ENCODE data around the gene RAPGEF4. TPM values are rescaled to one million over a fixed set of nuclear protein-coding genes. Genes with fewer than 3 reads are reported as not detected.

RAPGEF4 gene
- total and polyA plus RNA-seq, 2 donors (not counting 1 experiment from before 2014, with no cell fraction given): 0.22 to 0.30 TPM

DNA sequence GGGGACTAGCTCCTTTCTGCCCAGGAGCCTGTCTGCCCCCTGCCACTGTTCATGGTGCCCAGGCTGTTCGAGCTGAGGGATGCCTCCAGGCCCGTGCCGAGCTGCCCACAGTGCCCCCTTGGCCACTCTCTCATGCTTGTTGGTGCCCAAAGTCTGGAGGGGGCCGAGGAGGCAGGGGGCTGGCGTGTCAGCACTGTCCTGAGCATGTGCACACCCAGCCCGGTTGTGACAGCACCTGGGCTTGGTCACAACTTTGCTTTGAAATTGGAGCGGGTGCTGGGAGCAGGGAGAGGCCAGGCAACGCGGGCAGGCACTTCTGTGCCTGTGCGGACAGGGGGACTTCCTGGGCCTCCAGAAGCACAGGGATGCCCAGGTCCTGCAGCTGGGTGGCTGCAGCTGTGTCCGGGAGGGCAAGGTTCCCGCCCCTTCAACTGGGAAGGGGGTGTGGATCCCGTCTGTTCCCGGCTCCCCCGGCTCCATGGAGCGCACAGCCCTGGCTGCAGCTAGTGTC is 22.2 kb upstream of the RAPGEF4 start:
- peaks cover 0 to 10% (median 0%) of the 10 kb centered on the region in 3 donors for H3K9me3 ChIP-seq (ENCODE audit: control extremely low read depth in 1 of 3, control insufficient read depth in 2 of 3, insufficient read depth in 1 of 3, low read length in 2 of 3)

DNA sequence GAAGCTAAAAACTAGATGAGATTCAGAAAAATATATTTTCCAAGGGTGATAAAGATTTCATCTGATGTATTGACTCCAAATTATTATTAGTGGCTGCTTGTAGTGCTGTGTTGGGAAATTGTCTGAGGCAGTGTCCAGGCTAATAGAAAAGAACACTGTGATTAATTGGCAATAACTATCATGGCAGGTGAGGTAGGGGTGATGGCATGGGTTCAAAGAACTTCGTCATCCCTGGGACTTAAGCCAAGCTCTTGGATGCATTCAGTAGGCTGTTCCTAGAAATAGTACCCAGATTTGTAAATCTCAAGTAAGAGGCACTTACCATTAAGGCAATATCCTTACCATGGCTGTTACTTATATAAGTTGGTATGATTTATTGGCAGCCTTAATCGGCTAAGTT is 13.2 kb upstream of the RAPGEF4 start:
- TF ChIP-seq EZH2 (IDR thresholded peaks at IDR 0.05; ENCODE audit: borderline replicate concordance, insufficient read depth, low read depth, low read length, poor library complexity, severe bottlenecking) (no peak), CTCF (IDR thresholded peaks at IDR 0.05) (no peak)
- no peaks in the 10 kb centered on the region for H3K4me1 Mint-ChIP-seq
- H3K27me3 ChIP-seq (replicated peaks in 1 of 4; ENCODE audit: control extremely low read depth in 1 of 4, control insufficient read depth in 3 of 4, insufficient read depth in 4 of 4, low read length in 3 of 4): no peaks in the 10 kb centered on the region
- H2AFZ ChIP-seq (ENCODE audit: insufficient read depth, low read depth, low read length, poor library complexity, severe bottlenecking): no peak overlapping the region
- no peaks in the 10 kb centered on the region for H3K36me3 ChIP-seq (replicated peaks in 1 of 2; ENCODE audit: control extremely low read depth in 1 of 2, control insufficient read depth in 1 of 2, extremely low read depth in 1 of 2, insufficient read depth in 2 of 2, low read length in 1 of 2)
- no peaks in the 10 kb centered on the region for H3K4me1 ChIP-seq (ENCODE audit: control insufficient read depth in 2 of 2, insufficient read depth in 2 of 2, low read length in 2 of 2)
- H3K79me2 ChIP-seq (ENCODE audit: control insufficient read depth, insufficient read depth, low read length): no peaks in the 10 kb centered on the region
- no peak overlapping the region for H3K27ac ChIP-seq (ENCODE audit: low read length in 2 of 2)
- H3K9ac ChIP-seq (ENCODE audit: low read length): no peak overlapping the region
- no peaks in the 10 kb centered on the region for H3K9me3 Mint-ChIP-seq (ENCODE audit: insufficient read depth)
- ATAC-seq (ENCODE audit: low read depth) (no peak), DNase-seq (no peak)
- peaks cover 9% of the 10 kb centered on the region for H3K27me3 Mint-ChIP-seq
- no peak overlapping the region for H3K27ac Mint-ChIP-seq
- H3K4me2 ChIP-seq (replicated peaks; ENCODE audit: low read depth, low read length, poor library complexity, severe bottlenecking): no peak overlapping the region
- H4K20me1 ChIP-seq (ENCODE audit: control insufficient read depth, insufficient read depth, low read length, poor library complexity, severe bottlenecking): no peaks in the 10 kb centered on the region
- no CpG with 5 or more reads among the region's 2 CpGs for WGBS (ENCODE audit: insufficient coverage)
- intact Hi-C loops (cut with micrococcal nuclease): no loop called here
- no peak overlapping the region for H3K4me3 Mint-ChIP-seq
- no peaks in the 10 kb centered on the region for H3K9me3 ChIP-seq (ENCODE audit: control extremely low read depth in 1 of 3, control insufficient read depth in 2 of 3, insufficient read depth in 1 of 3, low read length in 2 of 3)
- CTCF ChIA-PET: no interaction called here
- H3K4me3 ChIP-seq (ENCODE audit: control extremely low read depth in 1 of 5, extremely low read depth in 1 of 5, insufficient read depth in 1 of 5, low read depth in 2 of 5, low read length in 4 of 5): no peak overlapping the region
- POLR2A ChIA-PET: no interaction called here

More for the DNA sequence above, 22.2 kb upstream of the RAPGEF4 start:
- Histone ChIP-seq H3K9ac (ENCODE audit: low read length) (no peak overlapping the region), H3K4me3 (ENCODE audit: control extremely low read depth in 1 of 5, extremely low read depth in 1 of 5, insufficient read depth in 1 of 5, low read depth in 2 of 5, low read length in 4 of 5) (no peak overlapping the region), H2AFZ (ENCODE audit: insufficient read depth, low read depth, low read length, poor library complexity, severe bottlenecking) (no peak overlapping the region), H3K27me3 (replicated peaks in 1 of 4; ENCODE audit: control extremely low read depth in 1 of 4, control insufficient read depth in 3 of 4, insufficient read depth in 4 of 4, low read length in 3 of 4) (no peaks in the 10 kb centered on the region), H3K36me3 (replicated peaks in 1 of 2; ENCODE audit: control extremely low read depth in 1 of 2, control insufficient read depth in 1 of 2, extremely low read depth in 1 of 2, insufficient read depth in 2 of 2, low read length in 1 of 2) (no peaks in the 10 kb centered on the region), H3K79me2 (ENCODE audit: control insufficient read depth, insufficient read depth, low read length) (no peaks in the 10 kb centered on the region), H3K27ac (ENCODE audit: low read length in 2 of 2) (no peak overlapping the region), H3K4me2 (replicated peaks; ENCODE audit: low read depth, low read length, poor library complexity, severe bottlenecking) (no peak overlapping the region), H4K20me1 (ENCODE audit: control insufficient read depth, insufficient read depth, low read length, poor library complexity, severe bottlenecking) (no peaks in the 10 kb centered on the region), H3K4me1 (ENCODE audit: control insufficient read depth in 2 of 2, insufficient read depth in 2 of 2, low read length in 2 of 2) (no peaks in the 10 kb centered on the region)
- Mint-ChIP-seq H3K4me3 (no peak overlapping the region), H3K4me1 (no peaks in the 10 kb centered on the region), H3K9me3 (ENCODE audit: insufficient read depth) (no peaks in the 10 kb centered on the region), H3K27me3 (peaks cover 3% of the 10 kb centered on the region), H3K27ac (no peak overlapping the region)
- WGBS (ENCODE audit: insufficient coverage): 88% methylated on average over 15 of the region's 16 CpGs
- ChIA-PET CTCF (no interaction called here), POLR2A (no interaction called here)
- TF ChIP-seq CTCF (IDR thresholded peaks at IDR 0.05): no peak
- TF ChIP-seq EZH2 (IDR thresholded peaks at IDR 0.05; ENCODE audit: borderline replicate concordance, insufficient read depth, low read depth, low read length, poor library complexity, severe bottlenecking): no peak
- ATAC-seq (ENCODE audit: low read depth): no peak
- no peak for DNase-seq
- intact Hi-C loops (cut with micrococcal nuclease): loop anchor here (5.0 kb wide), 1 partner anchor 1141 kb away; no protein-coding TSS in a partner anchor

All from B cell (primary cell).